Type B pancreatic cell (in vitro differentiated cells): ENCODE data around the gene ZNF625. TPM values are rescaled to one million over a fixed set of nuclear protein-coding genes. Genes with fewer than 3 reads are reported as not detected.
"Not testable (repeated sequence)": the region's sequence is repeated elsewhere in the genome, so short reads cannot be mapped to it uniquely, and the experiment has no call there.

Experiments used
- DNase-seq: peaks from one replicate; pipeline ENCODE4 v3.0.0; 2021; ENCODE audit warnings: mixed read lengths; ENCODE audit not compliant: unreplicated experiment; ENCODE audit errors: extremely low spot score
- H3K27ac Mint-ChIP-seq: 2 replicates; pipeline ENCODE4 v1.8.0; 2021; ENCODE audit warnings: mild to moderate bottlenecking, mixed read lengths
- H3K27me3 Mint-ChIP-seq: 2 replicates; pipeline ENCODE4 v1.8.0; 2021; ENCODE audit warnings: mixed read lengths
- H3K36me3 Mint-ChIP-seq: 2 replicates; pipeline ENCODE4 v1.8.0; 2021; ENCODE audit warnings: mixed read lengths
- H3K4me1 Mint-ChIP-seq: one replicate; pipeline ENCODE4 v1.8.0; 2021; ENCODE audit warnings: mixed read lengths; ENCODE audit not compliant: unreplicated experiment
- H3K4me3 Mint-ChIP-seq: 2 replicates; pipeline ENCODE4 v1.8.0; 2021; ENCODE audit warnings: mild to moderate bottlenecking, mixed read lengths
- H3K9me3 Mint-ChIP-seq: 2 replicates; pipeline ENCODE4 v1.8.0; 2021; ENCODE audit warnings: mixed read lengths
- total RNA-seq: library from RNA; stranded (reverse); gene quantifications from 2 replicates; pipeline ENCODE4 v1.2.1, GENCODE V29; 2021; ENCODE audit warnings: low replicate concordance
- TF ChIP-seq, protein P1 (sequence below): fragments of 200-600 bp; sonication (generic); conservative IDR thresholded peaks from 2 replicates; pipeline ENCODE4 v1.5.0; 2021; ENCODE audit warnings: antibody characterized with exemption, mild to moderate bottlenecking

ZNF625 gene
- total RNA-seq, 1 donor from 2014 or later: 23.3 TPM

DNA sequence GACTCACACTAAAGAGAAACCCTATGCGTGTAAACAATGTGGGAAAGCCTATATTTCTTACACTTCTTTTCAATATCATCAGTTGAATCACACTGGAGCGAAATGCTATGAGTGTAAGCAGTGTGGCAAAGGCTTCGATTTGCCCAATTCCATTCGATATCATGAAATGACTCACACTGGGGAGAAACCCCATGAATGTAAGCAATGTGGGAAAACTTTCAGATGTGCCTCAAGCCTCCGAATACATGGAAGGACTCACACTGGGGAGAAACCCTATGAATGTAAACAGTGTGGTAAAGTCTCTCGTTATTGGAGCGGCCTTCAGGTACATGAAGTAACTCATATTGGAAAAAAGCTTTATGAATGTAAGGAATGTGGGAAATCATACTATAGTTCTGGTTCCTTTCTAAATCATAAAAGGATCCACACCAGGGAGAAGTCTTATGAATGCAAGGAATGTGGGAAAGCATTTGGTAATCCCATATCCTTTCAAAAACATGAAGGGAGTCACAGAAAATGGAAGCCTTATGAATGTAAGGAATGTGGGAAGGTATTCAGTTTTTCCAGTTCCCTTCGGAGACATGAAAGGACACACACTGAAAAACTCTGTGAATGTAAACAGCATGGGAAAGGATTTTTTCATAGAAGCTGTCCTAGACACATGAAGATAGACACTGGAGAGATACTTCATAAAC lies 44.4 kb downstream of the ZNF625 start:
- Mint-ChIP-seq H3K4me3 (no peak overlapping the region), H3K4me1 (no peaks in the 10 kb centered on the region), H3K9me3 (peaks cover 12% of the 10 kb centered on the region), H3K36me3 (peaks cover 48% of the 10 kb centered on the region), H3K27ac (no peak overlapping the region), H3K27me3 (no peaks in the 10 kb centered on the region)
- no peak for DNase-seq
- TF ChIP-seq, protein P1, sequence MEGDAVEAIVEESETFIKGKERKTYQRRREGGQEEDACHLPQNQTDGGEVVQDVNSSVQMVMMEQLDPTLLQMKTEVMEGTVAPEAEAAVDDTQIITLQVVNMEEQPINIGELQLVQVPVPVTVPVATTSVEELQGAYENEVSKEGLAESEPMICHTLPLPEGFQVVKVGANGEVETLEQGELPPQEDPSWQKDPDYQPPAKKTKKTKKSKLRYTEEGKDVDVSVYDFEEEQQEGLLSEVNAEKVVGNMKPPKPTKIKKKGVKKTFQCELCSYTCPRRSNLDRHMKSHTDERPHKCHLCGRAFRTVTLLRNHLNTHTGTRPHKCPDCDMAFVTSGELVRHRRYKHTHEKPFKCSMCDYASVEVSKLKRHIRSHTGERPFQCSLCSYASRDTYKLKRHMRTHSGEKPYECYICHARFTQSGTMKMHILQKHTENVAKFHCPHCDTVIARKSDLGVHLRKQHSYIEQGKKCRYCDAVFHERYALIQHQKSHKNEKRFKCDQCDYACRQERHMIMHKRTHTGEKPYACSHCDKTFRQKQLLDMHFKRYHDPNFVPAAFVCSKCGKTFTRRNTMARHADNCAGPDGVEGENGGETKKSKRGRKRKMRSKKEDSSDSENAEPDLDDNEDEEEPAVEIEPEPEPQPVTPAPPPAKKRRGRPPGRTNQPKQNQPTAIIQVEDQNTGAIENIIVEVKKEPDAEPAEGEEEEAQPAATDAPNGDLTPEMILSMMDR: no peak

DNA sequence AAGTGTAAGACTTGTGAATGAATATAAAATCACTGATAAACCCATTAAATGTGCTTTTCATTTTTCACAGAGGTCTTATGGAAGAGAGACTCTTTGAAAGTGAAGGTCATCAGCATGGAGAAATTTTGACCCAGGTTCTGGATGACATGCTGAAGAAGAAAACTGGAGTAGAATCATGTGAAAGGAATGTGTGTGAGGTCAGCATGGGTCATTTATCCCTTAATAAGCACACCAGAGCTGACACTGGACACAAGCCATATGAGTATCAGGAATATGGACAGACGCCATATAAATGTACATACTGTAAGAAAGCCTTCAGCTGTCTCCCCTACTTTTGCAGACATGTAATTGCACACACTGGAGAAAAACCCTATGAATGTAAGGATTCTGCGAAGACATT lies 45.4 kb downstream of the ZNF625 start:
- TF ChIP-seq, protein P1: no peak
- DNase-seq: no peak
- no peaks in the 10 kb centered on the region for H3K4me1 Mint-ChIP-seq
- no peak overlapping the region for H3K4me3 Mint-ChIP-seq
- H3K9me3 Mint-ChIP-seq: peaks cover 14% of the 10 kb centered on the region
- no peak overlapping the region for H3K27ac Mint-ChIP-seq
- peaks cover 46% of the 10 kb centered on the region for H3K36me3 Mint-ChIP-seq
- H3K27me3 Mint-ChIP-seq: no peaks in the 10 kb centered on the region

DNA sequence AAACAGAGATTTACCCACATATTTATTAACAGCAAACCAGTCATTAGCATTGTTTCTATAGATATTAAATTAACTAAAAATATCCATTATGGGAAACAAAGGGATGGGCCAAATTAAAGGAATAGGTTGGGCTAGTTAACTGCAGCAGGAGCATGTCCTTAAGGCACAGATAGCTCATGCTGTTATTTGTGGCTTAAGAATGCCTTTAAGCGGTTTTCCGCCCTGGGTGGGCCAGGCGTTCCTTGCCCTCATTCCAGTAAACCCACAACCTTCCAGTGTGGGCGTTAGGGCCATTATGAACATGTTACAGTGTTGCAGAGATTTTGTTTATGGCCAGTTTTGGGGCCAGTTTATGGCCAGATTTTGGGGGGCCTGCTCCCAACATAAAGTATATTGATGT lies 52.6 kb downstream of the ZNF625 start:
- H3K27me3 Mint-ChIP-seq, H3K4me1 Mint-ChIP-seq, DNase-seq, H3K4me3 Mint-ChIP-seq, H3K27ac Mint-ChIP-seq: not testable (repeated sequence)
- Mint-ChIP-seq H3K36me3 (peaks cover 13% of the 10 kb centered on the region), H3K9me3 (peaks cover 20% of the 10 kb centered on the region)

DNA sequence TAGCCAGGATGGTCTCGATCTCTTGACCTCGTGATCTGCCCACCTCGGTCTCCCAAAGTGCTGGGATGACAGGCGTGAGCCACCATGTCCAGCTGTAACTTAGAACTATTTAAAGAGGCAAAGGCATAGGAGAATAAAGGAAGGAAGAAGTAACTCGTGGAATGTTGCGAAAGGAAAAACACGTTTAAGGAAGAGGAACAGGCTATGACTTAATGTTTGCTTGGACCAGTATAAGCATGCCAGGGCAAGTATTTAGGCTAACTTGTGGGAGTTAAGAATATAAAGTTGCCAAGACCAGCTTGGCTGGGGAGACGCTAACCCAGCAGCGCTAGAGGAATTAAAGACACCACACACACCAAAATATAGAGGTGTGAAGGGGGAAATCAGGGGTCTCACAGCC lies 58.5 kb downstream of the ZNF625 start:
- no peak for DNase-seq
- H3K27ac Mint-ChIP-seq: no peak overlapping the region
- no peak overlapping the region for H3K4me3 Mint-ChIP-seq
- H3K27me3 Mint-ChIP-seq: no peaks in the 10 kb centered on the region
- peaks cover 16% of the 10 kb centered on the region for H3K9me3 Mint-ChIP-seq
- peaks cover 40% of the 10 kb centered on the region for H3K36me3 Mint-ChIP-seq
- H3K4me1 Mint-ChIP-seq: no peaks in the 10 kb centered on the region
- TF ChIP-seq, protein P1: no peak

DNA sequence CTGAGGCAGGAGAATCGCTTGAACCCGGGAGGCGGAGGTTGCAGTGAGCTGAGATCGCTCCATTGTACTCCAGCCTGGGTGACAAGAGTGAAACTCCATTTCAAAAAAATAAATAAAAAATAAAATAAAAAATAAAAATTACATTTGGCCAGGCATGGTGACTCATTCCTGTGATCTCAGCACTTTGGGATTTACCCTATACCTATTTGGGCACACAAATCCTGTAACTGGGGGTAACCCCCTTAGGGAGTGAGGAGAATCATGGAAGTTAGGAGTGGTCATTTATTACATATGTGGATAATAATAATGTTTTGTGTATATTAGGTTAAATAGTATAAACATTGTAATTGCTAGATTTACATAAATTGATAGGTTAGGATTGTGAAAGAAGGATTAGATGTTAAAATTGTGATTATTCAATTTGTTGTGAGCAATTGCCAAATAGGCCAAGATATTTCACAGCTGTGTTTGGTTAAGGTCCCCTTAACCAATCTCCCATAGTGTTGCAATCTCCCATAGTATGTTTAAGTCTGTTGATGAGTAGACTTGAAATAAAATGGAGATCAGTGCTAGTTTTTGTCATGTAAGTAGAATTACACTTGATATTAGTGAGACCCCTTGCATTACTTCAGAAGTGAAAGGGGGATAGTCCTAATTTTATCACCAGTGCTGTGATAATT lies 61.3 kb downstream of the ZNF625 start:
- TF ChIP-seq, protein P1: no peak
- no peak for DNase-seq
- no peak overlapping the region for H3K27ac Mint-ChIP-seq
- H3K36me3 Mint-ChIP-seq: peaks cover 40% of the 10 kb centered on the region
- peaks cover 13% of the 10 kb centered on the region for H3K9me3 Mint-ChIP-seq
- peaks cover 7% of the 10 kb centered on the region for H3K4me1 Mint-ChIP-seq
- no peaks in the 10 kb centered on the region for H3K27me3 Mint-ChIP-seq
- H3K4me3 Mint-ChIP-seq: no peak overlapping the region

Other genes with a start within 250 kb of the ZNF625 start
- gene ZNF700, start 231.6 kb downstream of the ZNF625 start, total RNA-seq: 14.1 and 16.1 TPM in 2 replicates
- 4.8 and 5.0 TPM in 2 replicates for gene ZNF763, start 191.7 kb downstream of the ZNF625 start, total RNA-seq
- gene ZNF433, start 121.1 kb downstream of the ZNF625 start, total RNA-seq: 8.9 and 11.9 TPM in 2 replicates
- gene ZNF878, start 103.8 kb downstream of the ZNF625 start, total RNA-seq: 1.4 and 1.8 TPM in 2 replicates
- gene ZNF844, start 92.0 kb downstream of the ZNF625 start, total RNA-seq: 11.2 and 20.7 TPM in 2 replicates
- 9.0 and 9.9 TPM in 2 replicates for gene ZNF20, start 16.4 kb downstream of the ZNF625 start, total RNA-seq
- 14.1 and 21.0 TPM in 2 replicates for gene ZNF136, start 6.4 kb upstream of the ZNF625 start, total RNA-seq
- 11.7 and 13.0 TPM in 2 replicates for gene ZNF44, start 138.1 kb upstream of the ZNF625 start, total RNA-seq
- 2.6 and 2.7 TPM in 2 replicates for gene ZNF563, start 176.9 kb upstream of the ZNF625 start, total RNA-seq
- gene ZNF442, start 208.9 kb upstream of the ZNF625 start, total RNA-seq: 2.4 and 5.1 TPM in 2 replicates
- 5.4 and 6.5 TPM in 2 replicates for gene ZNF799, start 244.5 kb upstream of the ZNF625 start, total RNA-seq